ENCODE results near the gene UPK3B.
"Not testable (repeated sequence)": the region's sequence is repeated elsewhere in the genome, so short reads cannot be mapped to it uniquely, and the experiment has no call there.

Gene UPK3B

GRCh38 chr7:76509931-76510877 lies at the start of gene UPK3B:
Gene UPK3B (plus strand): TSS chr7:76510552. CDS start chr7:76510653, 101 bp downstream.
- H3K36me3 ChIP-seq (ENCODE audit: control insufficient read depth, insufficient read depth, low read length), result peaks cover 4% of the 10 kb centered on the region
- H3K9me3 ChIP-seq (ENCODE audit: control insufficient read depth, low read length), result no peaks in the 10 kb centered on the region
- H3K9ac ChIP-seq (ENCODE audit: low read length), result no peak within 1 kb of the TSS
- H3K4me3 ChIP-seq (ENCODE audit: low read length), result no peak within 1 kb of the TSS
- no peaks in the 10 kb centered on the region for H3K27me3 ChIP-seq (ENCODE audit: control insufficient read depth, insufficient read depth, low read length)
- peaks cover 25% of the 10 kb centered on the region for H3K4me1 ChIP-seq (ENCODE audit: control insufficient read depth, insufficient read depth, low read length)

GRCh38 chr7:76460767-76461166 lies 49.6 kb upstream of the UPK3B start:
- H3K4me3 ChIP-seq (ENCODE audit: low read length); H3K27me3 ChIP-seq (ENCODE audit: control insufficient read depth, insufficient read depth, low read length); H3K36me3 ChIP-seq (ENCODE audit: control insufficient read depth, insufficient read depth, low read length); H3K4me1 ChIP-seq (ENCODE audit: control insufficient read depth, insufficient read depth, low read length); H3K9ac ChIP-seq (ENCODE audit: low read length); H3K9me3 ChIP-seq (ENCODE audit: control insufficient read depth, low read length): not testable (repeated sequence)

GRCh38 chr7:76461464-76462101 lies 48.8 kb upstream of the UPK3B start, which contains the start of gene DTX2:
Gene DTX2 (plus strand): TSS chr7:76461709. CDS start chr7:76480510, 18,801 bp downstream.
- not testable (repeated sequence) for H3K36me3 ChIP-seq (ENCODE audit: control insufficient read depth, insufficient read depth, low read length); H3K4me3 ChIP-seq (ENCODE audit: low read length); H3K4me1 ChIP-seq (ENCODE audit: control insufficient read depth, insufficient read depth, low read length); H3K9me3 ChIP-seq (ENCODE audit: control insufficient read depth, low read length); H3K9ac ChIP-seq (ENCODE audit: low read length); H3K27me3 ChIP-seq (ENCODE audit: control insufficient read depth, insufficient read depth, low read length)

GRCh38 chr7:76462271-76462882 lies 48.0 kb upstream of the UPK3B start:
- not testable (repeated sequence) for H3K27me3 ChIP-seq (ENCODE audit: control insufficient read depth, insufficient read depth, low read length); H3K9ac ChIP-seq (ENCODE audit: low read length); H3K36me3 ChIP-seq (ENCODE audit: control insufficient read depth, insufficient read depth, low read length); H3K4me3 ChIP-seq (ENCODE audit: low read length); H3K9me3 ChIP-seq (ENCODE audit: control insufficient read depth, low read length)
- H3K4me1 ChIP-seq (ENCODE audit: control insufficient read depth, insufficient read depth, low read length), result peaks cover 11% of the 10 kb centered on the region

- not testable (repeated sequence) for H3K4me3 ChIP-seq (ENCODE audit: low read length); H3K9me3 ChIP-seq (ENCODE audit: control insufficient read depth, low read length); H3K9ac ChIP-seq (ENCODE audit: low read length); H3K36me3 ChIP-seq (ENCODE audit: control insufficient read depth, insufficient read depth, low read length); H3K27me3 ChIP-seq (ENCODE audit: control insufficient read depth, insufficient read depth, low read length)
- peaks cover 15% of the 10 kb centered on the region for H3K4me1 ChIP-seq (ENCODE audit: control insufficient read depth, insufficient read depth, low read length)
Observed at GRCh38 chr7:76464959-76465358, 45.4 kb upstream of the UPK3B start.

GRCh38 chr7:76465950-76466349 lies 44.4 kb upstream of the UPK3B start:
- not testable (repeated sequence) for H3K36me3 ChIP-seq (ENCODE audit: control insufficient read depth, insufficient read depth, low read length); H3K27me3 ChIP-seq (ENCODE audit: control insufficient read depth, insufficient read depth, low read length); H3K9me3 ChIP-seq (ENCODE audit: control insufficient read depth, low read length); H3K4me3 ChIP-seq (ENCODE audit: low read length); H3K9ac ChIP-seq (ENCODE audit: low read length)
- H3K4me1 ChIP-seq (ENCODE audit: control insufficient read depth, insufficient read depth, low read length), result peaks cover 15% of the 10 kb centered on the region

GRCh38 chr7:76467743-76468404 lies 42.5 kb upstream of the UPK3B start:
- H3K4me3 ChIP-seq (ENCODE audit: low read length); H3K9ac ChIP-seq (ENCODE audit: low read length); H3K9me3 ChIP-seq (ENCODE audit: control insufficient read depth, low read length); H3K27me3 ChIP-seq (ENCODE audit: control insufficient read depth, insufficient read depth, low read length); H3K36me3 ChIP-seq (ENCODE audit: control insufficient read depth, insufficient read depth, low read length): not testable (repeated sequence)
- peaks cover 15% of the 10 kb centered on the region for H3K4me1 ChIP-seq (ENCODE audit: control insufficient read depth, insufficient read depth, low read length)

- H3K4me1 ChIP-seq (ENCODE audit: control insufficient read depth, insufficient read depth, low read length); H3K27me3 ChIP-seq (ENCODE audit: control insufficient read depth, insufficient read depth, low read length); H3K9me3 ChIP-seq (ENCODE audit: control insufficient read depth, low read length); H3K36me3 ChIP-seq (ENCODE audit: control insufficient read depth, insufficient read depth, low read length); H3K4me3 ChIP-seq (ENCODE audit: low read length); H3K9ac ChIP-seq (ENCODE audit: low read length): not testable (repeated sequence)
Observed at GRCh38 chr7:76471556-76472221, 38.7 kb upstream of the UPK3B start.

GRCh38 chr7:76473097-76473496 lies 37.3 kb upstream of the UPK3B start:
- not testable (repeated sequence) for H3K9me3 ChIP-seq (ENCODE audit: control insufficient read depth, low read length); H3K4me3 ChIP-seq (ENCODE audit: low read length); H3K36me3 ChIP-seq (ENCODE audit: control insufficient read depth, insufficient read depth, low read length); H3K9ac ChIP-seq (ENCODE audit: low read length); H3K27me3 ChIP-seq (ENCODE audit: control insufficient read depth, insufficient read depth, low read length); H3K4me1 ChIP-seq (ENCODE audit: control insufficient read depth, insufficient read depth, low read length)

- not testable (repeated sequence) for H3K27me3 ChIP-seq (ENCODE audit: control insufficient read depth, insufficient read depth, low read length); H3K36me3 ChIP-seq (ENCODE audit: control insufficient read depth, insufficient read depth, low read length); H3K4me1 ChIP-seq (ENCODE audit: control insufficient read depth, insufficient read depth, low read length); H3K9me3 ChIP-seq (ENCODE audit: control insufficient read depth, low read length); H3K4me3 ChIP-seq (ENCODE audit: low read length); H3K9ac ChIP-seq (ENCODE audit: low read length)
Observed at GRCh38 chr7:76476280-76476679, 34.1 kb upstream of the UPK3B start.

GRCh38 chr7:76476742-76477474 lies 33.4 kb upstream of the UPK3B start:
- H3K4me1 ChIP-seq (ENCODE audit: control insufficient read depth, insufficient read depth, low read length); H3K27me3 ChIP-seq (ENCODE audit: control insufficient read depth, insufficient read depth, low read length); H3K4me3 ChIP-seq (ENCODE audit: low read length); H3K9me3 ChIP-seq (ENCODE audit: control insufficient read depth, low read length); H3K9ac ChIP-seq (ENCODE audit: low read length); H3K36me3 ChIP-seq (ENCODE audit: control insufficient read depth, insufficient read depth, low read length): not testable (repeated sequence)

Data from mucosa of stomach (tissue), 1 donor.